GM21576 (cell line): ENCODE results near the gene FOXL1.

Source experiments
- ATAC-seq: cut with Tn5 transposase; IDR thresholded peaks from one replicate; pipeline ENCODE4 v1.9.1; 2021; ENCODE audit warnings: mild to moderate bottlenecking, moderate library complexity; ENCODE audit not compliant: unreplicated experiment

Gene FOXL1

DNA sequence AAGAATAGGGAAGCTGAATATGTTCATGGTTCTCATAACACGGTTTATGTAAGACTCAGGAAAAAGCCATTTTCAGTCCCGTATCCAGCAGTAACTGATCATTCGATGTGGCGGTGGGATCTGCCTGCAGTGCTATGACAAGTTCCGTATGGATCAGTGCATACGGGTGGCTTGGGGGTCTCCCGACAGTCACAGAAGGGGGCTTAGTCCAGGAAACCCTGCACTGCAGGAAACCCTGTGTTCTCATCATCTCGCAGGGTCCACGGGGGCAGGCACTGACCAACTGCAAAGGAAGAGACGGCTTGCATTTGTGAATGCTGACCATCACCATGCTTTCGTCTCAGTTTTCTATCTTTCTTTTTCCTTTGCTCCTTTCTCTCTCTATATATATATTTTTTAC lies 31.1 kb upstream of the FOXL1 start:
- ATAC-seq: no peak

DNA sequence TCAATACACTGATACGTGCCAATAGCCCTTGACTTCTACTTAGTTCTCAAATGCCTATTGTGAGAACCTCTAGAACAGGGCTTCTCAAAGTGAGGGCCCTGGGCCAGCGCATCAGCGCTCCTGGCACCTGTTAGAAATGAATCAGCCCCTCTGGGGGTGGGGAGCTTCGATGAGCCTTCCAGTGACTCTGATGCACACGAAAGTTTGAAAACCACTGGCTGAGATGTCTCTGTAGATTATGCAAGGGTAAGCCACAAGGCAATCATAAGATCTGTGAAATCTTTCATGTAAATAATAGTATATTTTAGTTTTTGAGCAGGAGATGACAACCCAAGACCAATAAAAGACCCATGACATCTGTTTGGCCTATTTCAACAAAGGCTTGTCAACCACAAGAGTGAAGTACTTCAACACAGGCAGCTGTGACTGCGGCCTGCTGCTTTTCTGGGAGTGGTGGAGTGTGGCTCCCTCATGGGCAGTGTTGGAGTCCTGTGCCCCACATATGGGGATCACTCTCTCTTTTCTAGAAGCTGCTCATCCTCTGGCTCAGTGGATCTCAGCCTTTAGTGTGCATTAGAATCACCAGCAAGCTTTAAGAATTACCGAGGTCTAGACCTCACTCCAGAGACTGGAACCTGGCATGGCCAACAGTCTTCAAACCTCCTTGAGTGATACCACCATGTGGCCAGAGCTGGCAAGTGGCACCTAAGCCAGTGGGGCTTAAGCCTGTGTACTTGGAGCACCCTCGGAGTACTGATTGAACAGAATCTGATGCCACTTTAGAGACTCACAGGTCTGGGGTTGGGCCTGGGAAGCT lies 29.1 kb upstream of the FOXL1 start:
- no peak for ATAC-seq

DNA sequence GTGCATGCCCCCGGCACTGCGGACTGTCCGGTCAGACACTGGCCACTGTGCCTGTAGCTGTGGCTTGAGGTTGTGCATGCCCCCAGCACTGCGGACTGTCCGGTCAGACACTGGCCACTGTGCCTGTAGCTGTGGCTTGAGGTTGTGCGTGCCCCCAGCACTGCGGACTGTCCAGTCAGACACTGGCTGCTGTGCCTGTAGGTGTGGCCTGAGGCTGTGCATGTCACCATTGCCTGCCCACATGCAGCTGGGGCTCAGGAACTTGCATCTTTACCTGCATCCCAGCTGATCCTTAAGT lies 28.5 kb upstream of the FOXL1 start:
- ATAC-seq: no peak

DNA sequence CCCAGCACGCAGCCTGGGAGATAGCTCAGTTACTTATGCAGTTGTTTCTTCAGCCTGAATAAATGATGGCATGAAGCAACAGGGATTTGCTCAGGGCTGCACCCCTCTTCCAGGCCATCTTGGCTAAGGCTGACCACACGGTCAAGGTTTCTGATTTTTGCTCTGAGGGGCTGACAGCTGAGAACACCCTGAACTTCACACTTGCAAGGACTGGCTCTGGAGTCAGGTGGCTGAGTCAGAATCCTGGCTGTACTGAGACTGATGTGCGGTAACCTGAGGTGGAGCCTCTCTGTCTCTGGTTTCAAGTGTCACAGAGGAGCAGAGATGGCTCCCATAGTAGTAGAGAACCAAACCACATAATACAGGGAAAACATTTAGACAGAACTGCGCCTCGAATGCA lies 28.1 kb upstream of the FOXL1 start:
- no peak for ATAC-seq

DNA sequence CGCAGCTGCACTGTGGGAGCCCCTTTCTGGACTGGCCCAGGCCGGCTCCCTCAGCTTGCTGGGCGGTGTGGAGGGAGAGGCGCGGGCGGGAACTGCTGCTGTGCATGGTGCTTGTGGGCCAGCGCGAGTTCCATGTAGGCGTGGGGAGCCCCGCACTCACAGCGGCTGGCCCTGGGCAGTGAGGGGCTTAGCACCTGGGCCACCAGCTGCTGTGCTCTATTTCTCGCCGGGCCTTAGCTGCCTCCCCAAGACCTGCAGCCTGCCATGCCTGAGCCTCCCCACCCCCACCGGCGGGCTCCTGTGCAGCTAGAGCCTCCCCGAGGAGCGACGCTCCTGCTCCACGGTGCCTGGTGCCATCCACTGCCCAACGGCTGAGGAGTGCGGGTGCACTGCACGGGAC lies 25.0 kb upstream of the FOXL1 start:
- ATAC-seq: no peak

GRCh38 chr16:86554599-86554916 lies 23.8 kb upstream of the FOXL1 start:
- ATAC-seq: no peak

DNA sequence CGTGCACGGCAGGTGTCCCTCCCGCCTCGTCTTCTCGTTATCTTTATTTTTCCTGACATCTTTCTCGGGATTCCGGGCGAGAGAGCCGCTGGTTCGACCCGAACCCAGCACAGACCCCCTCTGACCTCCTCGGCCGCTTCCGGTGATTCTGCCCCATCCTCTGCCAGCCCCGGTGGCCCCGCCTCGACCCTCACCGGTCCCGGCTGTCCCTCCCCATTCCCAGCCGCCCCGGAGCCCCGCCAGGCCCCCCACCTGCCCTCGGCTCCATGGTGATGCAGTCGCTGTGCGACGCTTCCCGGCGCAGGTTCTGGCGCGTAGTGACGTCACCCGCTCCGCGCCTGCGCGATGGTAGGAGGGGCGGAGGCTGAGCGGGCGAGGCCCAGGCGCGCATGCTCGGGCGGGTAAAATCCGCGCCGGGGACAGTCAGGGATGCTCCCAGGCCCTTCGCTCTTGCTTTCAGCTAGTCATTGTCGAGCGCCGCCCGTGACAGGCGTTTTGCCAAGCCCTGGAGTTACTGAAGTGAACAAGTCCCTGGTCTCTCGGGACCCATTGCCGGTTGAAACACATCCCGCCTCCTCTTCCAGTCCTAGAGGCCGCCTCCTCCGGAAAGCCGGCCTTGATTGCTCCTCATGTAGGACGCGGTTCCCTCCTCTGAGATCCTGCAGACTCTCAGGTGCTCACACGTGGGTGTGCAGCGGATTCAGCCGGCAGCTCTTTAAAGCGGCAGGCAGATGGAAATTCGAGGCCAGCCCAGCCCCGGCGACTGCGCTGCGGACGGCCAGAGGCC lies 23.2 kb upstream of the FOXL1 start, which contains the start of gene MTHFSD:
TSS of gene MTHFSD (minus strand) at position 319 of the 787 bp plus-strand sequence. CDS start at position 268, 51 bp downstream.
- peak; percentile 84 for ATAC-seq

- ATAC-seq: no peak
Measured at GRCh38 chr16:86555704-86556075, 22.7 kb upstream of the FOXL1 start.

DNA sequence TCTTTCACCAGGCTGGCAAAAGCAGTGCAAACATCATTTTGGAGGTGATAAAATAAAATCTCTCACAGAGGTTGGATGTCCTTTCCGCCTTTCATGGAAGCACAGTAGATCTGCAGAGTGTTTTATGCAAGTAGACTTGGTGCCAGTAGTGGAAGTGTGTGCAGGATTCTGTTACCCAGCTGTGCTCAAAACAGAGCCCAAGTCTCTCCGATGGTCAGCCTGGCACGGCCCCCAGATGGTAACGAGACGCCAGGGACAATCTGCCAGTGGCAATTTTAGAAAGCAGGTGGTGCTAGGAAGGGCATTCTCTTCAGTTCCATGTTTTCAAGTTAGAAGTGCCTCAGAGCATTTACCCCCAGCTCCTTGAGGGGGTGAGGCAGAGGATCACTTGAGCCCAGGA lies 21.8 kb upstream of the FOXL1 start:
- no peak for ATAC-seq

DNA sequence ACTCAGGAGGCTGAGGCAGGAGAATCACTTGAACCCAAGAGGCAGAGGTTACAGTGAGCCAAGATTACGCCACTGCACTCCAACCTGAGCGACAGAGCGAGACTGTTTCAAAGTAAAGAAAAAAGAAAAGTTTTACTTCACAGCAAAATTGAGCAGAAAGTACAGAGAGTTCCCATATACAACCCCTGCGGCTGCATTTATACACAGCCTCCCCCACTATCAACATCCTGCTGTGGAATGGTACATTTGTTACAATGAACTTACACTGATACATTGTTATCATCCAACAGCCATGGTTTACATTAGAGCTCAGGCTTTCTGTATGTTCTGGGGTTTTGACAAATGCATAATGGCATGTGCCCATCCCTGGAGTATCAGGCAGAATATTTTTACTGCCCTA lies 20.8 kb upstream of the FOXL1 start:
- ATAC-seq: no peak

GRCh38 chr16:86558355-86559193 lies 19.8 kb upstream of the FOXL1 start:
- ATAC-seq: no peak

GRCh38 chr16:86559802-86560305 lies 18.5 kb upstream of the FOXL1 start:
- no peak for ATAC-seq

DNA sequence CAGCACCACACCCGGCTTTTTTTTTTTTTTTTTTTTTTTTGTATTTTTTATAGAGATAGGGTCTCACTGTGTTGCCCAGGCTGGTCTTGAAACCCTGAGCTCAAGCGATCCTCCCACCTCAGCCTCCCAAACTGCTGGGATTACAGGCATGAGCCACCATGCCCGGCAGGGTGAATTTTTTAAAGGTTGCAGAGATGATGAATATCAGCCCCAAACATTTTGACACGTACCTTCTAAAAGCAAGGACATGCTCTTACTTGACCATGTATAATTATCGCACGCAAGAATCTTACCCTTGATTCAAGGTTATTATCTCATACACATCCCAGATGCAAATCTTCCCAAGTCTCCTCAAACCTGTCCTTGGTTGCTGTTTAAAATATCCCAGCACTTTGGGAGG lies 16.0 kb upstream of the FOXL1 start:
- no peak for ATAC-seq

DNA sequence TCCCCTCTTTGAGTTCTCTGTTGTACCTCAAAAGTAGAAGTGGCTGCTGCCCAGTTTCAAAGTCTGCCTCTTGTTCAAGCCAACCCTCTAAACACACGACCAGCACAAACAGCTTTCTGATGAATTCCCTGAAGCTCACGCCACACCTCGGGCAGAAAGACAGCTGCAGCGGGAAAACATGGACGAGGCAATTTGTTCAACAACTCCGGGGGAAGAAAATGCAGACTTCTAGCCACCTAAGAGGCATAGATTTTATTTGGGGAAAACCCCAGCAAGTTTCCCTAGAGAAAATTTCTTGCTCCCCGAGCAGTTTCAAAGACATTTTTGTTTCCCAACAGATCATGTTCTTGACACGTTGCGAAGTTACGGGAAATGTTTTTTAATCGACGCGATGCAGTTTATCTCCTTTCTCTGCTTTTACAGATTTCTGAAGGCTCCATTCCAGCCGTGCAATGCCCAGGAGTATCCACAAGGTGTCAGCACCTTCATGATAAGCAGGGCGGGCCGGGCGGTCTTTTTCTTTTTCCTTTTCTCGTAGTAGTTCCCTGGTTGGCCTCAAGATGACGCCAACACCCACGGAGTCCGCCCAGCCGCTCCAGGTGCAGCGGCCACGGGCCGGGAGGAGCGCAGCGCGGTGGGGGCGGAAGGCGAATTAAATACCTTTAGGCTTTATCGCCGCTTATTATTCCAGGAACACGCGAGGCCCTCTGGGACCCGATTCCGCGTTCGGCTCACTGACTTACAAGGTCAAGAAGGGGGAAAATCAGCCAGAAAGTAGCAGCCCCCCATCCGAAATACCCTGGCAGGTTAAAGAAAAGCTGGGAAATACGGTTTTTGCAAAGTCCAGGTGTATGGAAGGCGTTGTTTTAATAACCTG lies 14.6 kb upstream of the FOXL1 start:
- ATAC-seq: peak; percentile 77

DNA sequence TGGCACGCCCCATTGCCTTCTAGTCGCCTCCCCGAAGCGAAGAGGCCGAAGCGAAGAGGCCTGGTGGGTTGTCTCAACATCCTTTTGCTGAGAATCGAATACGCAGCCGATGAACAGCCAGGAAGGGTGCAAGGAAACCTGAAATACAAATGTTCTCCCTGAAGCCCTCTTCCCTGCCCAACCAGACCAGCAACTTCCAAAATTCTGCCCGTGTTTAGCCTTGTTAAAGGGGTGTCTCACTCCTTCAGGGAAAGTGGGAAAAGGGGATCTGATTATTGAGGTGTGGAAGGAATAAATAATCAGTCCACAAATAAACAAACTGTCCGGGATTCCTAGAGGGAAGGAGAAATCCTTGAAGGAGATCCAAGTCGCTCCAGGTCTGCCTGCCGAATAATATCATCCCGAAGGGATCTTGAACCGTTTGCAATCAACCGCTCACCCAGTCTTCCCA lies 13.1 kb upstream of the FOXL1 start:
- no peak for ATAC-seq

- ATAC-seq: no peak
Measured at GRCh38 chr16:86565644-86566511, 12.5 kb upstream of the FOXL1 start.

DNA sequence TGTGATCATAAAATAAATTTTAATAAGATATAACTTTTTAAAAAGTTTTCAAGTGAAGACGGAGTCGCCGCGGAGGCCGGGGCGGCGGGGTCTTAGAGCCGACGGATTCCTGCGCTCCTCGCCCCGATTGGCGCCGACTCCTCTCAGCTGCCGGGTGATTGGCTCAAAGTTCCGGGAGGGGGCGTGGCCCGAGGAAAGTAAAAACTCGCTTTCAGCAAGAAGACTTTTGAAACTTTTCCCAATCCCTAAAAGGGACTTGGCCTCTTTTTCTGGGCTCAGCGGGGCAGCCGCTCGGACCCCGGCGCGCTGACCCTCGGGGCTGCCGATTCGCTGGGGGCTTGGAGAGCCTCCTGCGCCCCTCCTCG lies 11.8 kb upstream of the FOXL1 start, which contains the start of gene FOXC2:
TSS of gene FOXC2 (plus strand) at position 229 of the 365 bp plus-strand sequence. CDS start 507 bp downstream, outside the sequence.
- no peak for ATAC-seq

GRCh38 chr16:86566966-86567700 lies 11.2 kb upstream of the FOXL1 start:
- ATAC-seq: no peak
